Astrocyte of the cerebellum (primary cell): Measurements from ENCODE around the gene TIA1.
"Not testable (repeated sequence)": the region's sequence is repeated elsewhere in the genome, so short reads cannot be mapped to it uniquely, and the experiment has no call there.

Experiments
- DNase-seq: peaks from one replicate; pipeline ENCODE4 v3.0.0-alpha.2; 2011; ENCODE audit warnings: low read depth
- H3K4me3 ChIP-seq: 2 replicates; pipeline ENCODE4 v1.5.1; 2011; ENCODE audit warnings: mild to moderate bottlenecking, low read depth, low read length, moderate library complexity
- CTCF ChIP-seq: IDR thresholded peaks from 2 replicates; pipeline ENCODE4 v1.5.1; 2012; ENCODE audit warnings: low read length, low read depth, moderate library complexity, mild to moderate bottlenecking; ENCODE audit errors: missing control alignments
- in situ Hi-C: cut with HindIII; loops from 2 replicates; pipeline ENCODE4 v1.10.0; 2017; ENCODE audit warnings: low sequenced_read_pairs

TIA1 gene

GRCh38 chr2:70242552-70242951 lies 5.9 kb downstream of the TIA1 start:
- no peak for TF ChIP-seq CTCF
- in situ Hi-C loops, result no loop called here
- DNase-seq, result no peak
- no peak overlapping the region for H3K4me3 ChIP-seq

GRCh38 chr2:70241340-70241739 lies 7.1 kb downstream of the TIA1 start:
- no peak for DNase-seq
- in situ Hi-C loops, result no loop called here
- H3K4me3 ChIP-seq, result no peak overlapping the region
- no peak for TF ChIP-seq CTCF

GRCh38 chr2:70240599-70240998 lies 7.8 kb downstream of the TIA1 start:
- H3K4me3 ChIP-seq, result no peak overlapping the region
- no peak for TF ChIP-seq CTCF
- in situ Hi-C loops, result no loop called here
- DNase-seq, result no peak

GRCh38 chr2:70233926-70234325 lies 14.5 kb downstream of the TIA1 start:
- no peak for DNase-seq
- no peak overlapping the region for H3K4me3 ChIP-seq
- TF ChIP-seq CTCF, result no peak
- in situ Hi-C loops, result no loop called here

- H3K4me3 ChIP-seq, result no peak overlapping the region
- no peak for TF ChIP-seq CTCF
- DNase-seq, result no peak
- in situ Hi-C loops, result no loop called here
Measured at GRCh38 chr2:70226781-70227180, 21.6 kb downstream of the TIA1 start.

GRCh38 chr2:70223305-70223704 lies 25.1 kb downstream of the TIA1 start:
- DNase-seq, in situ Hi-C loops, H3K4me3 ChIP-seq: not testable (repeated sequence)

- in situ Hi-C loops, result loop anchor here (5.0 kb wide), 2 partner anchors 73 to 308 kb away; no protein-coding TSS in a partner anchor
- no peak for TF ChIP-seq CTCF
- H3K4me3 ChIP-seq, result no peak overlapping the region
- no peak for DNase-seq
Measured at GRCh38 chr2:70214953-70215549, 33.4 kb downstream of the TIA1 start.
